GM12874 (cell line): Measurements from ENCODE around the gene EEA1.

Source experiments
- TF ChIP-seq, protein P1 (sequence below): IDR thresholded peaks from 2 replicates; pipeline ENCODE4 v1.5.1; 2011; ENCODE audit warnings: low read depth, mild to moderate bottlenecking, control low read depth, low read length, moderate library complexity; ENCODE audit not compliant: insufficient read depth

The EEA1 gene

DNA sequence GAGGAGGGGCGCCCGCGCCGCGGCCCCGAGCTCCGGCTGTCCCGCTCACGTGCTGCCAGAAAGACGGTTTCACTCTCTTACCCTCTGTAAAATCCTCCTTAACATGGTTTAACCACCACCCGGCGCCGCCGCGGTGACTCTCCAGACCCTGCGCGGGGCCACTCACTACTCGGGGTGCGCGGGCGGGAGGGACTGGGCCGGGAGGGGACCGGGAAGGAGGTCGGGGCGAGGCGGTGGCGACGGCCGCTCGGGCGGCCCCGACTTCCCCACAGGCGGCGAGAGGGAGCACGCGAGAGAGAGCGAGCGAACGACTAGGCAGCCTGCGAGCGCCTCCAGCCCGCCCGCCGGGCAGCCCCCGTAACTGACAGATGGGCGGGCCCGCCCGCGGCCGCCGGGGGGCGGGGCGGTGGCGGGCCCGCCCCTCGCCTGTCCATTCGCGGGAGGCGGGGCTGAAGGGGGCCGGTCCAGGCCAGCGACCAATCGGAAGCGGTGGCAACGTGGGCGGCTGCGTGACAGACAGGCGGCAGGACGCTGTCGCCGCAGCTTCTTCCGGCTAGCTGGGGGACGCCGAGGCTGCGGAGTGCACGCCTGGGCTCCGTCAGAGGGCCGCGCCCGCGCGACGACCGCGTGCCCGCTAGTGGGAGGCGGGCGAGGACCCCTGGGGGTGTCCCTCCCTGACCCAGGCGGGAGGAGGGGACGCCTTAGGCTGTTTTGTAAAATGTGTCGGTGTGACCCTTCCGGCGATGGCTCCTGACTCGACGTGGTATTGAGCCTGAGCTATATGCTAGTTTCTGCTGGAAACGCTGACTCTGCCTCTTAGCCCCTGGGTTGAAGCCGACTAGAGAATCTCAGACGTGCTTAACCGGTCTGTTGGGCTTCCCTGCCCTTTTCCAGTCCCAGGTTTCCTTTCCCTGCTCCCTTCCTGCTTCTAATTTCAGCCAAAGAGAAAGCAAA is at the start of gene EEA1:
EEA1 (minus strand) TSS at position 334 of the 954 bp plus-strand sequence; CDS start at position 105, 229 bp downstream.
- TF ChIP-seq, protein P1, sequence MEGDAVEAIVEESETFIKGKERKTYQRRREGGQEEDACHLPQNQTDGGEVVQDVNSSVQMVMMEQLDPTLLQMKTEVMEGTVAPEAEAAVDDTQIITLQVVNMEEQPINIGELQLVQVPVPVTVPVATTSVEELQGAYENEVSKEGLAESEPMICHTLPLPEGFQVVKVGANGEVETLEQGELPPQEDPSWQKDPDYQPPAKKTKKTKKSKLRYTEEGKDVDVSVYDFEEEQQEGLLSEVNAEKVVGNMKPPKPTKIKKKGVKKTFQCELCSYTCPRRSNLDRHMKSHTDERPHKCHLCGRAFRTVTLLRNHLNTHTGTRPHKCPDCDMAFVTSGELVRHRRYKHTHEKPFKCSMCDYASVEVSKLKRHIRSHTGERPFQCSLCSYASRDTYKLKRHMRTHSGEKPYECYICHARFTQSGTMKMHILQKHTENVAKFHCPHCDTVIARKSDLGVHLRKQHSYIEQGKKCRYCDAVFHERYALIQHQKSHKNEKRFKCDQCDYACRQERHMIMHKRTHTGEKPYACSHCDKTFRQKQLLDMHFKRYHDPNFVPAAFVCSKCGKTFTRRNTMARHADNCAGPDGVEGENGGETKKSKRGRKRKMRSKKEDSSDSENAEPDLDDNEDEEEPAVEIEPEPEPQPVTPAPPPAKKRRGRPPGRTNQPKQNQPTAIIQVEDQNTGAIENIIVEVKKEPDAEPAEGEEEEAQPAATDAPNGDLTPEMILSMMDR: peak; percentile 31; the same call in 1 of the 2 replicates

DNA sequence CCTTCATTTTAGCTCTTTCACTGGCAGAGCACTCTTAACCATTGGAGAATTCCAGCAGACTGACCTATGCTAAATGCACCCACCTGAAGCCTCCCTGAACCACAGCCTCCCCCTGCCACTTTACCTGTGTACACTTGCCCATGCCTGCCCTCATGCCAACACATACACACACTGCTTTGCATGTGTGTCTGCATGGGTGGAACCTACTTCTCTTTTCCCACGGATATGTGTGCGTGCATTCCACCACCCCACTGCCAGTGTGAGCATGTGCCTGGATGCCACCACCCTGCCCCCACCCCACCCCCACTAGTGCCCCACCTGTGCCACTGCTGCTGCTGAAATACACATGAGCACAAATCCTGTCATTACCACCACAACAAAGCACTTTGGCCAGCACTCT is 49.5 kb upstream of the EEA1 start:
- TF ChIP-seq, protein P1: no peak

DNA sequence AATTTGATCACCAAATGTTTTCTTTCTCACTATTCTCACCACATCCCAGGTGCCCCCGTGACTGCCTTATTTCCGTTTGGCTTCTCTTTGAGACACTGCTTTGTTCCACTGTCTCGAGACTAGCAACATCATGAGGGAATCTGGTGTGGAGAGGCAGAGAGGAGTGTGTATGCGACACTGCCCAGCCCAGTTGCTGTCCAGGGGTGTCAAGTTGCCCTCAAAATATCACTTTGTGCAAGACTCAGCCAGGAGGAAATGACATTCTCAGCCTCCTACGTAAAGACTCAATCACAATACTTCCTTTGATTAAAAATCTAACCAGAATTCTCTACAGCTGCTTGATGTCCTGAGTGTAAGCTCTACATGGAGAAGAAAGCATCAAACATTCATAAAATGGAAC is 48.2 kb upstream of the EEA1 start:
- TF ChIP-seq, protein P1: no peak

DNA sequence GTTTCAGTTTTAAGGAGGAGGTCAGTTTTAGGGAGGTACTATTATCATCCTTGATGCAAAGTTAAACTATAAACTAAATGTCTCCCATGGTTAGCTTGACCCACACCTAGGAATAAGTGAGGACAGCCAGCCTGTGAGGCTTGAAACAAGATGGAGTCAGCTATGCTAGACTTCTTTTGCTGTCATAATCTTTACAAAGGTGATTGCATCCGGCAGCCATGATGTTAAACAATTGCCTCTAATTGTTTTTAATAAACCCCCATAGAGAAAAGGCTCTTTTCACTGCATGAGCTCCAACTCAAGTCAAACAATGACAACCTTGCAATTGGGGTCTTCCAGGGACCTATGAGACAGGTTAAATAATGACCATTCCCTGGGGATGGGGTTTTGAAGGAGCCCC is 45.7 kb upstream of the EEA1 start:
- TF ChIP-seq, protein P1: no peak

DNA sequence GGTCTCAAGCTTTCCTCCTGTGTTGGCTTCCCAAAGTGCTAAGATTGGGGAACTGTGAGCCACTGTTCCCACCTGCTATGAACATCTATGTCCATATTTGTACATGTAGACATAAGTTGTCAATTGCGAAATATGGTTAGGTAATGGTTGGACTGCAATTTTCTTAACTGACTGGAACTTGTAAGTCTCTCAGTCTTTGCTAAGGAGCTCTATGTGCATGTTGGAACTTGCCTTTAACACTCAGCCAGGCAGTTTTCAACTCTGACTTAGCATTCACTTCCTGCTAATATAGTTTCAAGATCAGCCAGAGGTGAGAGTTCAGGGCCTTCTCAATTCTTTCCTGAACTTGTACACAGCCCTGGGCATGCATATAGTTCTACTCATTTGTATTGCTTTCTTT is 44.5 kb upstream of the EEA1 start:
- TF ChIP-seq, protein P1: no peak

DNA sequence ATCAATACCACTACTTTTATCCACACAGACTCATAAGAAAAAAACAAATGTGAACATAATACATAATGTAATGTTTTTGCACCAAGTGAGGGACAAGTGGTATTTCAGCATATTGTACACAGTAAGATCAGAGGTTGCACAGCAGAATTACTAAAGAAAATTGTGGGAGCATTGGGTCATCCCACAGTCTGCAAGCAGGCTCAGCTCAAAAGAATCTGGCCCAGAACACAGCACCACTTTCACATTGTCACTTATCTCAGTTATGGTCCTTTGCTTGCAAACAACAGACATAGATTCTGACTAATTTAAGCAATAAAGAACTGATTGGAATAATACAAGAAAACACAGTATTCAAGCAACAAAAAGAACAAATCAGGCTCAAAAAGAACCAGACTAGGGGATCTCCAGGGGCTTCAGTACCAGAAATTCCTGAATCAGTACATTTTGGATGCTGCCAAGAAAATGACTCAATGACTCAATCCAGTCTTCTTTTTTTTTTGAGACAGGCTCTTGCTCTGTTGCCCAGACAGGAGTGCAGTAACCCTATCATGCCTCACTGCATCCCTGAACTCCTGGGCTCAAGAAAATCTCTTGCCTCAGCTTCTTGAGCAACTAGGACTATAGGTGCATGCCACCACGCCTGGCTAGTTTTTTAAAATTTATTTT is 42.9 kb upstream of the EEA1 start:
- TF ChIP-seq, protein P1: no peak

DNA sequence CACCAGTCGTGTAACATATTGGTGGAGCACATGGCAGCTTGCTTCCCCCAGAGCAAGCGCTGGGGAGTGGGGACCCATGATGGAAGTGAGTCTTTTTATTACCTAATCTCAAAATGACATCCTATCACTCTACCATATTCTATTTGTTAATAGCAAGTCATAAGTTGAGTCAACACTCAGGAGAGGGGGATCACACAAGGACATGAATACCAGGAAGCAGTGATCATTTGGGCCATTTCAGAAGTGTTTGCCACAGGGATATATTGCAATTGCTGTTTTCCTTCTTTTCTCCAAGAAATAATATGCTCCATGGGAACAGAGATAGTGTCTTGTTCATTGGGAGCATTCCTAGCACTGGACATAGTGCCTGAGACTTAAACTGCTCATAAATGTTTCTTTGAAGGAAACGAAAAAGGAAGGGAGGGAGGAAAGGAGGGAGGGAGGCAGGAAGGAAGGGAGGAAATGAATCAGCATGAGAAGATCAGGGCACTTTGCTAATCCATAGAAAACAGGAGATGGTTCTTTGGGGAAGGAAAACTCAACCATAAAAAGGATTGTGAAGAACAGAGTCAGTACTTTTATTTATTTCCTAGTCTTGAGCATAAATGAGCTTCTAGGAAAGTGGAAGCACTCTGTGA is 39.2 kb upstream of the EEA1 start:
- TF ChIP-seq, protein P1: no peak
